Stimulated activated CD4-positive, alpha-beta T cell treated with anti-CD3 and anti-CD28 coated beads, TNF-alpha, amount 100 ng/mL, for 4 hours (primary cell): Measurements from ENCODE around the gene CFAP119.

Experiments used
- DNase-seq, 3 experiments: peaks; one replicate each; pipeline ENCODE4 v3.0.0-alpha.2; 2020; ENCODE audit warnings: low read depth in 3 of 3

Gene CFAP119

DNA sequence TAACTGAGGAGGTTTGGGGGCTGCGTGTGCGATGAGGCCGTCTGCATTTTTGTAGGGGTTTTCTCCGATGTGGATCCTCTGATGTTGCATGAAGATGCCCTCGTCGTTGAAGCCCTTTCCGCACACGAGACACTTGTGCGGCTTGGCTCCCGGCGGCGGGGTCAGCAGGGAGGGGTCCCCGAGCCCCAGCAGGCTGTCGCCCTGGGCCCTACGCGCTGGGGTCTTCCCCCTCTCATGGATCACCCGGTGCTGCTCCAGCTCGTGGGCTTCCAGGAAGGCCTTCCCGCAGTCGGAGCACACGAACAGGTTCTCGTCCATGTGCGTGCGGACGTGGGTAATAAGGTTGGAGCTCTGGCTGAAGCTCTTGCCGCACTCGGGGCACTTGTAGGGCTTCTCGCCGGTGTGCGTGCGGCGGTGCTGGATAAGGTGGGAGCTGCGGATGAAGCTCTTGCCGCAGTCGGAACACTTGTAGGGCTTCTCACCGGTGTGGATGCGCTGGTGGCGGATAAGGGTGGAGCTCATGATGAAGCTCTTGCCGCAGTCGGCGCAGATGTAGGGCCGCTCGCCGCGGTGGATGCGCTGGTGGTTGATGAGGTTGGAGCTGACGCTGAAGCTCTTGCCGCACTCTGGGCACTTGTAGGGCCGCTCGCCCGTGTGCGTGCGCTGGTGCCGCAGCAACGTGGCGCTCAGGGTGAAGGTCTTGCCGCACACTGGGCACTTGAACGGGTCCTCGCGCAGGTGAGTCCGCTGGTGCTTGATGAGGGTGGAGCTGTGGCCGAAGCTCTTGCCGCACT, 20.8 kb upstream of the CFAP119 start:
- no peak for DNase-seq

DNA sequence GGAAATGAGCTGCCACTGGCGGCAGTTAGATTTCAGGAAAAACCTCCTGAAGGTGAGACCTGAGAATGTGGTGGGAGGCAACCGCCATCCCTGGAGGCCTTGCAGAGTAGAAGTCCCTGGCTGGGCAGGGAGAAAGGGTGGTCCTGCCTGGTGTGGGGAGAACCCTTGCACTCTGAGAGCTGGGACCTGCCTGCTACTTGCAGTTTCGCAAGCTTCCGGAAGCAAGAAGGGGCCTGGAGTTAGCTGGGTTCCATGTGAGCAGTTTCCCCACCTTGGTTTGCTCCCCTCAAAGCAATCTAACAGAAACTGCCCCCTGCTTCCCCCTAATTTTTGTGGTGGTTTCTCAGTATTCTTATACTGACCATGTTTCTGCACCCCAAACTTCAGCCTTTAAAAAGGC, 18.7 kb upstream of the CFAP119 start:
- no peak for DNase-seq

DNA sequence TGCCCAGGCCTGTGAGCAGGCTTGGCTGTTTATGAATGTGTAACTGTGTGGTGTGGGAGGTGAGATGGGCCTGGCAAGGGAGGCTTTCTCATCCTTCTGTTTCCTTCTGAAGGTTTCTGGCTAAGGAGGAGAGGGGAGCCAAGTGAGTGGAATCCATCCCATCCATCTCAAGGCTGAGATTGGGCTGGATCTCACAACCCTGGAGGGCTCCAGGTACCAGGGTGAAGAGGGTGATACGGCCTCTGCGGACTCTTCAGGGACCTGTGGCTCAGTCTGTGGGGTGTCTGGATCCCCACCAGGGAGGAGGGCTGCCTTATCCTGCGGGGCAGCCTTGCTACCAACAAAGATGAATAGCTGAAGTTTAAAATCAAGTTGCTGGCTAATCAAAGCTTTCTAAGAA, 18.2 kb upstream of the CFAP119 start:
- DNase-seq = no peak

DNA sequence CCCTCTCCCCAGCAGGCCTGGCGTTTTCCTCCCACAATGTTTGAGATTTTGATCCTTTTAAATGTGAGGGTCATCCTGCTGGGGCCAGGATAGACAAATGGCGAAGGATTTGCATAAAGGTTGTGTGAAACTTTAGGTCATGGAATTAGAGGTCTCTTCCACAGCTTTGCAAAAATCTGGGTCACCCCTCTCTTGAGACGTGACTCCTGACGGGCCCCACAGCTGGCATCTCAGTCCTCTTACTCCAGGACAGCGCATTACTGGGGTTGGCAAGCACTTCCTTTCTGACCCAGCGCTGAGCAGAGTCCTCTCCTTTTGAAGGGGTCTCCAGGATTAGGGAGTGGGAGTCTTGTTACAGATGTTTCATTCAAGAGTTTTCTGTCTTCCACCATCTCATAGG, 17.7 kb upstream of the CFAP119 start:
- no peak for DNase-seq

DNA sequence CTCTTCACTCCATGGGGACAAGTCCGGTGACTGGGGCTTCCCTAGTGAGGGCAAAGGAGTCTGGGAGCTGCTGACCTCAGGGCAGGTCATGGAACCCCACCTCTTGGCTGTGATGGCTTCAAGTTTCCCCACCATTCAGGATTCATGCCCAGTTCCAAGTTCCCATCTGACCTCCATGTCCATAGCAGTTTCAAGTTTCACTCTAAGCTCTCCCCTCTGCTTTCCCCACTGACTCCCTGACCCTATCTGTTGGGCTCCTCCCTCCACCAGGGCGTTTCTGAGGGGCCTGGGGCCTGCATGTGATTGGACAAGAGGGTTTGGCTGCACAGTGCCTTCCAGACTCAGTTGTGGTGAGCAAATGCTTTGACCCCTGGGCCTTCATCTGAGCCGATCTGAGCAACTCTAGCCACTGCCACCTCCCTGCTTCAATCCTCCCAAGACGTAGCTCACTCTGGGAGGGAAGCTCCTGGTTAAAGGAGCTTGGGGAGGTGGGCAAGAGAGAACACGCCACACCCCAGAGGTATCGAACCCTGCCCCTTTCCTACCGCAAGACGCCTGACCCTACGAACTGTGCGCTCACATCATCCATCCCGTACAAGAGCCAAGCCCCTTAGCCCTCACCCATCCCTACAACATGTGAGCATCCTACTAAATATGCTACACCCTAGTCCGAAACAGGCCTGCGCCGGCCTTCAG, 16.8 kb upstream of the CFAP119 start:
- no peak for DNase-seq

DNA sequence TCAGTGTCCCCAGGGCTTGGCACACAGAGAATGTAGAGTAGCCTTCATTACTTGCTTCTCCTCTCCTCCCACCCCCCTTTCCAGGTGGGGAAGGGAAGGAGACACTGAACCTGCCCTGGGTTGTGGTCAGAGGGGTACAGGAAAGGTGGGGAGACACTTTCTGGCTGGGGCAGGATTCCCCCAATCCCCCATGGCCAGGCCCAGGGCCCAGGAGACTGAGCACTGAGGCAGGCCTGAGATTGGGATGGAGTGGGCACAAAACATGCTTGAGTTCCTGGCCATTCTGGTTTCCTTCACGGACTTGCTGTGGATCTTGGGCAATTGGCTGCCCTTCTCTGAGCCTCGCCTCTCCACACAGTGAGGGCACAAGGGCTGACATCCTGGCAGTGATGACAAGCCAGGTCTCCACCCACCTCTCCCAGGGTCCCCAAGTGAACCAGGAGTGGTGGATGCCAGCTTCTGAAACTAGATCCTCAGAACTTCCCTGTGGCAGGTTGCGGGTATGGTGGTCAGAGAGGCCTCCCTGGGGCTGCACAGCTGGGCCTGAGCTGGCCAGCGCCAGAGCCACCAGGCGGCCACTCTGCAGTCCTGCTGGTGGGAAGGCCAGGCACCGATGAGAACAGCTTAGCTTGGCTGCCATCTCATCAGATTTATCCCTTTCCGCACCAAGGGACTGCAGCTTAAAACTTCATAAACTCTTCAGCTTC, 15.9 kb upstream of the CFAP119 start:
- DNase-seq = no peak

DNA sequence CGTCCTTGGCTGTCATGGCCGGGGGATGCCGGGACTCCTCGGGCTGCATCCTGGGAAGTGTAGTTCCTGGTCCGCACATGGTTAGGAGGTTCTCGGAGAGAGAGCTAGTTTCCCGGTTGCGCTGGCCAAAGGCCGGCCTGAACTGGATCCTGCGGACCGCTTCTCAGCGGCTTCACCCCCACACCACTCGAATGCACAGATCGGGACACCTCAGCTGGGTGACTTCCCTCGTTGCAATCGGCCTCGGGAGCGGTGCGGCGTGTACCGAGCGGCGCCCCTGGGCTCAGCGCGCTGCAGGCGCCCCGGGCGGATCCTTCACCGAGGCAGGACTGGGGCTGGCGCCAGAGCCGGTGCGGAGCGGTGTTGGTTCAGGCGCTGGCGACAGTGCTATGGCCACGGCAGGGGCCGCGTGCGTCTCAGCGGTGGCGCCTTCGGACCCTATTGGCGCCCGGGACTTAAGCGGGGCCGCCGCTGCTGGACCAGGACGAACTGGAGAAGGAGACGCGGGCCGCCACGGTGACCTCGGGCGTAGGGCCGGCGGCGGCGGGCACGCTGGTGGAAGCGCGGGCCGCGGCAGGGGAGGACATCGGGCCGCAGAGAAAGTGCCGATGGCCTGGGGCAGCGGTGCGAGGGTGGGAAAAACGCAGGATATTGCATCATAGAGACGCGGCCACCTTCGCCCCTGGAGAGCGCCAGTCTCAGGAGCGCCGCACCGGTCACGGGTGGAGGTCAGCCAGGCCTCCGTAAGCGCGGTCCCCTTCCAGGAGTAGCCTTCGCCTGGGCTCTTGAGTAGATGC, 13.7 kb upstream of the CFAP119 start:
- peak; percentile 38 to 49 (median 45) for DNase-seq

DNA sequence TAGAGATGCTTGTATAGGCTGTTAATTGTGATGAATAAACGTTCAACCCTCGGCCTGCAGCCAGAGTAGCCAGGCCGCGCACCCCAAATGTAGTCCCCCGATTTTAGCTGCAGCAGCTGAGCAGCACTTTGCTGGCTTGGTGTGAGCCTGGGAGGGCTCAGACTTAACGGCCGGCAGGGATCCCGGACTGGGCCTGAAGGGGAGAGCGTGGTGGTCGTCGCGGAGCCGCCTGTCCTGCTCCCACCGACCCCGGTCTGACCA, 13.2 kb upstream of the CFAP119 start:
- no peak for DNase-seq

DNA sequence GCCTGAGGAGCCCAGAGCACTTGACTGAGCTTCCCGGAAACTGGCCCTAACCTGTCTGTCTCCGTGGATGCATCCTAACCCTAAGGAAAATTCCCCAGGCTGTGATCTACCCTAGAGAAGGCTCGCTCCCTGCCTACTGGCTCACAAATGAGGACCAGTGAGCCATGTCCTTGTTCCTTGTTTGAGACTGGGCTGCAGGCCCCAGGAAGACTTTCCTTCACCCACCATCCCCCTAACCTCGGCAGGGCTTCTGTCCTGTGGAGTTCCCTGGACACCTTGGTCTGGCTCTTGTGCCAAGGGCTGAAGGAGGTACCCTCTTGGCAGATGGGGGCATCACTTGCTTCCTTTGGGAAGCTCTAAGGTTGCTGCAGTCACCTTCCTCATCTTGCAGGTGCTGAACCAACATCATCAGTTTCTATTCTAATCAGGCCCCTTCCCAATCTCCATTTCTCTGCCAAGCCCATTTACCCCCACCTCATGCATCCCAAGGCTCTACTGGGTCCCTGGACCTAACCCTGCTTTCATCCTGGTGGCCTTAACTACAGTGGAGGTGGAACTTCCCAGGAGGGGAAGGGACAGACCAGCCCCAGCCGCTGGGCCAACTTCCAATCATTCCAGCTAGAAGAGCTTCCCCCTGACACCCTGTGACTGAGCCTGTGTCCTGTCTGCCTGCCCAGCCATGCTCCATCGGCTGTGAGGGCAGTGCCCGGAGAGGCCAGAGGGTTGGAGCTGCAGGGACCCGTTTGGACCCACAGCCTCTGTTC, 12.7 kb upstream of the CFAP119 start:
- no peak for DNase-seq

DNA sequence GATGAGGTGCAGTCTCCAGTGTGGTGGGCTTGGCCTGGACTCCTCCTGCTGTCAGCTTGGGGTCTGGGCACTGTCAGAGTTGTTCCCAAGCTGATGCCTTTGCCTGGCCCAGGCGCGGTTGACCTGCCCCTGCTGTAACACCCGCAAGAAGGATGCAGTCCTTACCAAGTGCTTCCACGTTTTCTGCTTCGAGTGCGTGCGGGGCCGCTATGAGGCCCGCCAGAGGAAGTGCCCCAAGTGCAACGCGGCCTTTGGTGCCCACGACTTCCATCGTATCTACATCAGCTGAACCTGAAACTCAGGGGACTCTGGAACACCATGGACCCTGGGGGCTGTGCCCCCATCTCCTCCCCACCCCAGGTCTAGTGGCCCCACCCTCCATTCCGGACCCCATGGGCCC, 12.0 kb upstream of the CFAP119 start:
- DNase-seq = no peak

DNA sequence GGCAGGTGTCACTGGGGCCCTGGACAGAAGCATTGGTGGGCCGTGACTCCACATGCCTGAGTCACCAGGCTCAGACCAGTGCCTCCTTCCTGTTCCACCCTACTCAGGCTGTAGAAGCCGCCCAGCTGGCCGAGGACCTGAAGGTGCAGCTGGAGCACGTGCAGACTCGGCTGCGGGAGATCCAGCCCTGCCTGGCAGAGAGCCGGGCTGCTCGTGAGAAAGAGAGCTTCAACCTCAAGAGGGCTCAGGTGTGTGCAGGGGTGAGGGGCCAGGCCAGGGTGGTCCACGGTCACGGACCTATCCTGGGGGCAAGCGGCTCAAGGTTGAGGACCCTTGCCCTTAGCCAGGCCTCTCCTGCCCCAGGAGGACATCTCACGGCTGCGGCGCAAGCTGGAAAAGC, 9.9 kb upstream of the CFAP119 start:
- DNase-seq = no peak

DNA sequence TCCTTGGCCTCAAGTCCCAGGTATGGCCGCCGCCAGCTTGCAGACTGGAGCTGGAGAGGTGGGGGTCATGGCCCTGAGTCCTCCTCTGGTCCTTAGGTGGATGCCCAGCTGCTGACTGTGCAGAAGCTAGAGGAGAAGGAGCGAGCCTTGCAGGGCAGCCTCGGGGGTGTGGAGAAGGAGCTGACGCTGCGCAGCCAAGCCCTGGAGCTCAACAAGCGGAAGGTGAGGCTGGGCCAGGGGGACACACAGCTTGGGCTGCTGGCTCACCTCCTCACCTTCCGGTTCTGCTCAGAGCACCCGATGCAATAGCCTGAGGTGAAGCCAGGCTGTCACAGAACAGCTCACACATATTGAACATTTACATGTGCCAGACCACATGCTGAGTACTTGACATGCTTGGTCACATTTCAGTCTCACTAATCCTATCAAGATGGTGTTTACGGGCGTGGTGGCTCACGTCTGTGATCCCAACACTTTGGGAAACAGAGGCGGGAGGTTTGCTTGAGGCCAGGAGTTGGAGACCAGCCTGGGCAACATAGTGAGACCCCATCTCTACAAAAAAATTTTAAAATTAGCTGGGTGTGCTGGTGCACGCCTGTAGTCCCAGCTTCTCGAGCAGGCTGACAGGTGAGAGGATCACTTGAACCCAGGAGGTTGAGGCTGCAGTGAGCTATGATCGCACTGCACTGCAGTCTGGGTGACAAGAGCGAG, 7.7 kb upstream of the CFAP119 start:
- no peak for DNase-seq

DNA sequence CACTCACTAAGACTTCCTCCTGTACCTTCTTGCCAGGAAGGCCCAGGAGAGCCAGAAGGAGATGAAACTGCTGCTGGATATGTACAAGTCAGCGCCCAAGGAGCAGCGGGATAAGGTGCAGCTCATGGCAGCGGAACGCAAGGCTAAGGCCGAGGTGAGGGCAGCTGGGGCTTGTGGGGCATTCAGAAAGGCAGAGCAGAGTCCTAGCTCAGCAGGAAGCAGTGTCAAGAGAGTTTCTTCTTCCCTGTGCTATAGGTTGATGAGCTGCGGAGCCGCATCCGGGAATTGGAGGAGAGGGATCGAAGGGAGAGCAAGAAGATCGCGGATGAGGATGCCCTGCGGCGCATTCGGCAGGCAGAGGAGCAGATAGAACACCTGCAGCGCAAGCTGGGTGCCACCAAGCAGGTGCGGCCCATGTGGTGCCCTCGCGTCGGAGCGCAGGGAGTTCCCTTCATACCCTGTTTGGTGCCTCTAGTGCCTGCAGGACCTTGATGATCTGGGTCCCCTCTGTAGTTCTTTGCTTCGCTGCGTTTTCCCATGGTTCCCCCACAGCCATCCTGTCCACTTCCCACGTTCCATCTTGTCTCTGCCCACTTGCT, 6.8 kb upstream of the CFAP119 start:
- no peak for DNase-seq

DNA sequence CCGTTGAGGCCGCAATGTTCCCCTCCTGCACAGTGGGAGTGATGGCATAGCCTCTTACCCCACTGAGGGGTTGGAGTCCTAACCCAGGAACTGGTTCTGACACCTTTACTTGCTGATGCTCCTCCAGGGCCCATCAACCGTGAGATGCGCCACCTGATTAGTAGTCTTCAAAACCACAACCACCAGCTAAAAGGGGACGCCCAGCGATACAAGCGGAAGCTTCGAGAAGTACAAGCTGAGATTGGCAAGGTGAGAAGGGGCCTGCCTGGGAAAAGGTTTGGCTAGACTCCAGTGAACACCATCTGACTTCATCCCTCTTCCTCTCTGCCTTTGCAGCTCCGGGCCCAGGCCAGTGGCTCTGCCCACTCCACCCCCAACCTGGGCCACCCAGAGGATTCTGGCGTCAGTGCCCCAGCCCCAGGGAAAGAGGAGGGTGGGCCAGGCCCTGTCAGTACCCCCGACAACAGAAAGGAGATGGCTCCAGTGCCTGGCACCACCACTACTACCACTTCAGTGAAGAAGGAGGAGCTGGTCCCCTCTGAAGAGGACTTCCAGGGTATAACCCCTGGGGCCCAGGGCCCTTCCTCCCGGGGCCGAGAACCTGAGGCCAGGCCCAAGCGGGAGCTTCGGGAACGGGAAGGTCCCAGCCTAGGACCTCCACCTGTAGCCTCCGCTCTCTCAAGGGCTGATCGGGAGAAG, 6.1 kb upstream of the CFAP119 start:
- DNase-seq = no peak

DNA sequence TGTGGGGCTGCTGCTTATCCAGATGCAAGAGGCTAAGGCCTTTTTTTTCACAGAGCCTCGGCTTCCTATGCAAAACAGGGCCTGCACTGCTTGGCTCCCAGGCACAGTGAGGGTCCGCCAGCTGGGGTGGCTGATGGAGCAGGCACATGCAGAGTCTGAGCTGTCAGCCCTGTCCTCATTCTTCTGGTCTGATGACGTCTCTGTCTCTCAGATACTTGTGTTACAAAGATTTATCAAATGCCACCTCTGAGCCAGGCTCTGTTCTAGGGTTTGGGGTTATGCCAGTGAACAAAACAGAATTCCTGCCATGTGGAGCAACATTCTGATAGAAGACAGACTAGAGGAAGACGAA, 5.0 kb upstream of the CFAP119 start:
- no peak for DNase-seq

DNA sequence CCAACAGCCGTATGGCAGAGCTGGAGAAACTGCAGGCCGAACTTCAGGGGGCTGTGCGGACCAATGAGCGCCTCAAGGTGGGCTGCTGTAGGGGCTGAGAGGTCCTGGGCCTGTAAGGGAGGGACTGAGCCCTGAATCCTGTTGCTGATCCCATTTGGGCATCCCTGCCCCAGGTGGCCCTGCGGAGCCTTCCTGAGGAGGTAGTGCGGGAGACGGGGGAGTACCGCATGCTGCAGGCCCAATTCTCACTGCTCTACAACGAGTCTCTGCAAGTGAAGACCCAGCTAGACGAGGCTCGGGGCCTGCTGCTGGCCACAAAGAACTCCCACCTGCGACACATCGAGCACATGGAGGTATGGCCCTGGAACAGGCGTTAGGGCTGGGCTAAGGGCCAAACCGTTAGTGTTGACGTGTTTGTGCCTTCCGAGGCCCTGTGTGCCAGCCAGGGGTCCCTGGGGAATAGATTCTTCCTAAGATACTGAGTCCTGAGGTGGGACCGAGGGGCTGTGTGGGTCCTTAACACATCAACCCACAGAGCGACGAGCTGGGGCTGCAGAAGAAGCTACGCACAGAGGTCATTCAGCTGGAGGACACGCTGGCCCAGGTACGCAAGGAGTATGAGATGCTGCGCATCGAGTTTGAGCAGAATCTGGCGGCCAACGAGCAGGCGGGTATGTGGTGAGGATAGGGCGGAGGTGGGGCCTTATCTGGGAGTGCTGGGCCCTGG, 4.5 kb upstream of the CFAP119 start:
- DNase-seq = no peak

DNA sequence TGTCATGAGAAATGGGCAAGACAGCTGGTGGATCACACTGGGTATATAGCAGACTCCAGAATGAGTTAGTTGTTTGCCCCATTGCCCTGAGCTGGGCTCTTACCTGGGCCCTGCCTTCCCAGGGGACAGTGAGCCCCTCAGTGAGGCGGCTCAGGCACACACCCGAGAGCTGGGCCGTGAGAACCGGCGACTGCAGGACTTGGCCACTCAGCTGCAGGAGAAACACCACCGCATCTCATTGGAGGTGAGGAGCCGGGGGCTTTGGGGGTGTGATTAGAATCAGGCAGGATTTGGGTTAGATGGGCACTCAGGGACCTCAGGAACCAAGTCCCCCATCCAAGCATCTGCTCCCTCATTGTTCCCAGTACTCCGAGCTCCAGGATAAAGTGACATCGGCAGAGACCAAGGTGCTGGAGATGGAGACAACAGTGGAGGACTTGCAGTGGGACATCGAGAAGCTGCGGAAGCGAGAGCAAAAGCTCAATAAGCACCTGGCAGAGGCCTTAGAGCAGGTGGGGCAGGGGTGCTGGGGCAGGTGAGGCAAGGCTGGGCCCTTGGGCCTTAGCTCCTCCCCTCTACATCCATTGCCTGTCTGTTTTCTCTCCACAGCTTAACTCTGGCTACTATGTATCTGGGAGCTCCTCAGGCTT, 3.1 kb upstream of the CFAP119 start:
- DNase-seq = no peak

DNA sequence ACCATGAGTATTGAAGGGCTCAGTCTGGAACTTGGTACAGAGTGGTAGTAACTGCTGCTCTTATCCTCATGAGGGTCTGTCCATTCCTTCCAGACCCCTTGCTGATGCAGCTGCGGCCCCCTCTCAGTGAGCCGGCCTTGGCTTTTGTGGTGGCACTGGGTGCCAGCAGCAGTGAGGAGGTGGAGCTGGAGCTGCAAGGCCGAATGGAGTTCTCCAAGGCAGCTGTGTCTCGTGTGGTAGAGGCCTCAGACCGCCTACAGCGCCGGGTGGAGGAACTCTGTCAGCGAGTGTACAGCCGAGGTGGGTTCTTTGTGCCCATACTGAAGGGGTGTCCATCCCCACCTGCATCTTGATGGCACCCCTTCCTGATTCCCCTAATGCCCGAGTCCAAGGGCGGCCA, 2.2 kb upstream of the CFAP119 start:
- no peak for DNase-seq
